ENCODE data around the gene KDM4B.

Gene KDM4B

DNA sequence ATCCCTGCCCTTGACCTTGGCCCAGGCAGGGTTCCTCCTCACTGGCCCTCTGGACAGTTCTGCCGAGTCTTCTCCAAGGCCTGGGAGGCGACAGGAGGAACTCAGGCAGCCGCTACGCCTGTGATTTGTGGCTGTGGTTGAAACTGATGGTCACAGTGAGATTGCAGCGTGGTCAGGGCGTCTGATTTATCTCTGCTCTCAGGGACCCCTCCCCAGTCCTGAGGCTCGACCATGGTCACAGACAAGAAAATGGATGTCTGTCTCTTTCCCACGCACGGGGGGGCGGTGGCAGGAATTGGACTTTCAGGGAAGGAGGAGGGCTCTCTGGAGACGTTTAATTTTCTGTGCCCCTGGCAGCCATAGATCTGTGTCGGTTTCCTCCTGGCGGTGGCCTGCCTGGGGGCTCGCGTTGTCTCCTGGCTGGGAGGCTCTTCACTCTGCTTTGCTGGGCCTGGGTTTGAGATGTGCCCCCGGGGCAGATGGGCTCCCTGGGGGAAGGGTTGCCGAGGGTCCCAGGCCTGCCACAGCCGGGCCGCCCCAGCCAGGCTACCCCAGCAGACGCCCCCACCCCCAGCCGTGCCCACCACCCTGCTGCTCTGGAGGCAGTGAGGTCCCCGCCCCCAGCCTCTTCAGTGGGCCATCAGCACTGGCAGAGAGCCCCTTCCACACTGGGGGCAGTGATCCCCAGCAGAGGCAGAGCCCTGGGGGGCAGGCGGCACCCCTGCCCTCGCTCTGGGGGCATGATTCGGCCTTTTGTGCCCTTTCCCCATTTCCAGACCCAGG, 167.4 kb downstream of the KDM4B start:
- in situ Hi-C loops (cut with HindIII; ENCODE audit: low sequenced_read_pairs): no loop called here
- TF ChIP-seq, protein P1, sequence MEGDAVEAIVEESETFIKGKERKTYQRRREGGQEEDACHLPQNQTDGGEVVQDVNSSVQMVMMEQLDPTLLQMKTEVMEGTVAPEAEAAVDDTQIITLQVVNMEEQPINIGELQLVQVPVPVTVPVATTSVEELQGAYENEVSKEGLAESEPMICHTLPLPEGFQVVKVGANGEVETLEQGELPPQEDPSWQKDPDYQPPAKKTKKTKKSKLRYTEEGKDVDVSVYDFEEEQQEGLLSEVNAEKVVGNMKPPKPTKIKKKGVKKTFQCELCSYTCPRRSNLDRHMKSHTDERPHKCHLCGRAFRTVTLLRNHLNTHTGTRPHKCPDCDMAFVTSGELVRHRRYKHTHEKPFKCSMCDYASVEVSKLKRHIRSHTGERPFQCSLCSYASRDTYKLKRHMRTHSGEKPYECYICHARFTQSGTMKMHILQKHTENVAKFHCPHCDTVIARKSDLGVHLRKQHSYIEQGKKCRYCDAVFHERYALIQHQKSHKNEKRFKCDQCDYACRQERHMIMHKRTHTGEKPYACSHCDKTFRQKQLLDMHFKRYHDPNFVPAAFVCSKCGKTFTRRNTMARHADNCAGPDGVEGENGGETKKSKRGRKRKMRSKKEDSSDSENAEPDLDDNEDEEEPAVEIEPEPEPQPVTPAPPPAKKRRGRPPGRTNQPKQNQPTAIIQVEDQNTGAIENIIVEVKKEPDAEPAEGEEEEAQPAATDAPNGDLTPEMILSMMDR (IDR thresholded peaks at IDR 0.05; ENCODE audit: low read depth, low read length): no peak
- H3K4me3 ChIP-seq (ENCODE audit: low read depth, low read length): no peak overlapping the region
- DNase-seq (ENCODE audit: low read depth, low spot score): no peak

DNA sequence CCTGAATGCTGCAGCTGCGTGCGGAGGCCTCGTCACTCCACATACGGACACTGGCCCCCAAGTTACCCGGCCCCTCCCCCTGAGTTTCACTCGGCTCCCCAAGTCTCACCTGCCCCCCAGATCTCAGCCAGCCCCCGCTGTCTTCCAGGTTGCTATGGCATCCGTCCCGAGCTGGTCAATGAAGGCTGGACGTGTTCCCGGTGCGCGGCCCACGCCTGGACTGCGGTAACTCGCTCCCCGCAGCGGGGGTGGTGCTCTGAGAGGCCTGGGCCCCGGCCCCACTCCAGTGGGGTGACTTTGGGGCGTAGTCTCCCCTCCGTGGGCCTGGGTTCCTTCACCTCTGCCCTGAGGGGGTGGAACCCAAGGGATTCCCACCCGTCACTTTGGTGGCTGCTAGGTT, 168.2 kb downstream of the KDM4B start:
- in situ Hi-C loops (cut with HindIII; ENCODE audit: low sequenced_read_pairs): no loop called here
- TF ChIP-seq, protein P1 (IDR thresholded peaks at IDR 0.05; ENCODE audit: low read depth, low read length): no peak

DNA sequence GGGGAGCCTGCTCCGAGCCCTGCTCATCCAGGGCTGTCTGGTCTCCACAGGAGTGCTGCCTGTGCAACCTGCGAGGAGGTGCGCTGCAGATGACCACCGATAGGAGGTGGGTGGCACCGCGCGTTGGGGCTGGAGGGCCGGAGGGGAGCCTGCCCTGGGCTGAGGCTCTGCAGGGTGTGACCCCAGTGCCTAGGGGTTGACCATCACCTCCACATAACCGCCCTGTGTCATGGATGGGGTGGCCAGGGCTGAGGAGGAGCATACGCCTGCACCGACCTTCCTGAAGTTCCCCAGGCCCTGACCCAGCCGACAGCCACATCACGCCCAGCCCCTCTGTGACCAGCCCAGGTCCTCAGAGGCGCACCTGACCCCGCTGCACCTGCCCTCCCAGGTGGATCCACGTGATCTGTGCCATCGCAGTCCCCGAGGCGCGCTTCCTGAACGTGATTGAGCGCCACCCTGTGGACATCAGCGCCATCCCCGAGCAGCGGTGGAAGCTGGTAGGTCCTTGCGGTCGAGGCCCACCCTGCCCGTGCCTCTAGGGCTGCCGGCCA, 168.7 kb downstream of the KDM4B start:
- in situ Hi-C loops (cut with HindIII; ENCODE audit: low sequenced_read_pairs): no loop called here
- no peak overlapping the region for H3K4me3 ChIP-seq (ENCODE audit: low read depth, low read length)
- TF ChIP-seq, protein P1 (IDR thresholded peaks at IDR 0.05; ENCODE audit: low read depth, low read length): peak; percentile 39
- no peak for DNase-seq (ENCODE audit: low read depth, low spot score)

More for the DNA sequence above, 168.2 kb downstream of the KDM4B start:
- DNase-seq (ENCODE audit: low read depth, low spot score): no peak
- H3K4me3 ChIP-seq (ENCODE audit: low read depth, low read length): no peak overlapping the region

DNA sequence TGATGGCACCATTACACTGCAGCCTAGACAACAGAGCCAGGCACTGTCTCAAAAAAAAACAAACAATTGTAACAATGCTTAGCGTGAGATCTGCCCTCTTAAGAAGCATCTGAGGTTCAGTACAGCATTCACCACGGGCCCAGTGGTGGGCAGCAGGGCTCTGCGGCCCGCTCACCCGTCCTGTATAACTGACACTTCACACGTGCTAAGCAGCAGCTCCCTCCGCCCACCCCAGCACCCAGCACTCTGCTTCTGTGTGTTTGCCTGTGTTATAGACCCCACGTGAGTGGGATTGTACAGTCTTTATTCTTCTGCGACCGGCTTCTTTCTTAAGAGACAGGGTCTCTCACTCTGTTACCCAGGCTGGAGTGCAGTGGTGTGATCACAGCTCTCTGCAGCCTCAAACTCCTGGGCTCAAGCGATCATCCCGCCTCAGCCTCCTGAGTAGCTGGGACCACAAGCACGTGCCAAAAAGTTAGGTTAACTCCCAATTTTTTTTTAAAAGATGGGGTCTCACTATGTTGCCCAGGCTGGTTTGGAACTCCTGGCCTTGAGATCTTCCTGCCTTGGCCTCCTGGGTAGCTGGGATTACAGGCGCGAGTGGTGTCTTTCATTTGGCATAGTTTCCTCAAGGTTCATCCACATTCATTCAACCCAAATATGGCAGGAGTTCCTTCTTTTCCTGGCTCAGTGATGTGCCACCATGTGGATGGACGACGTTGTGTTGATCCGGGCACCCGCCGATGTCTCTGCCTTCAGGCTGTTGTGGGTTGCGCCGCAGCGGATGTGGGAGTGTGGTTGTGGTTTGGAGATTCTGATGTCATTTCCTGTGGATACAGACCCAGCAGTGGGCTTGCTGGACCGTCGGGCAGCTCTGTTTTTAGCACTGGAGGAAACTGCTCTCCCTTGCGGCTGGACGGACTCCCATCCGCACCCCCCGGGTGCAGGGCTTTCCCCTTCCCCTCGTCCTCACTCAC, 170.0 kb downstream of the KDM4B start:
- in situ Hi-C loops (cut with HindIII; ENCODE audit: low sequenced_read_pairs): no loop called here
- DNase-seq (ENCODE audit: low read depth, low spot score): peak; percentile 87
- TF ChIP-seq, protein P1 (IDR thresholded peaks at IDR 0.05; ENCODE audit: low read depth, low read length): no peak
- no peak overlapping the region for H3K4me3 ChIP-seq (ENCODE audit: low read depth, low read length)

DNA sequence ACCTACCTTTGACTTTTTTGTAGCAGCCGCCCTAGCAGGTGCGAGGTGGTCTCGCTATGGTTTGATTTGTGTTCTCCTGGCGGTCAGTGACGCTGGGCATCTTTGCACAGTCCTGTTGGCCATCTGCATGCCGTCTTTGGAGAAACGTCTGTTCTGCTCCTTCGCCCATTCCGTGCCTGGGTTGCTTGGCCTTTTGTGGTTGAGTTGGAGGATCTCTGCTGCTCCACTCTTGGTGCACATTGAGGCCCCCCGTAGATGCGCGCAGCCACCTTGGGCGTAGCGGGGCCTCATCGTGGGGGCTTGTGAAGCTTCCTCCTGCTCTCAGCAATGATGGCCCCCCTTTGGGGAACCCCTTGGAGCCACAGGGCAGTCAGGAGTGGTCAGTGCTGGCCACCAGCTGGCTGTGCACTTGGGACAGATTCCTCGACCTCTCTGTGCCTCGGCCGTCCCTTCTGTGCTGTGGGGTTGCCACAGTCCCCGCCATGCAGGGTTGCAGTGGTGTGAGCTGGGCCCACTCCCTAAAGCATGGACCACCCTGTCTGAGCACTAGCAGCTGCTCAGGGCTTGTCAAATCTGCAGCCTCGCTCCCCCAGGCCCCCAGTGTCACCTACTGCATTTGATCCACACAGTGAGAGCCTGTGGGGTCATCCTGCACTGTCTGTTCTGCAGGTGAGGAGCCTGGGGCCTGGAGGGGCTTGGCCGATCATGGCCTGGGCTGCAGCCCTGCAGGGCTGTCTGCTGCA, 170.8 kb downstream of the KDM4B start:
- no peak for DNase-seq (ENCODE audit: low read depth, low spot score)
- TF ChIP-seq, protein P1 (IDR thresholded peaks at IDR 0.05; ENCODE audit: low read depth, low read length): no peak
- in situ Hi-C loops (cut with HindIII; ENCODE audit: low sequenced_read_pairs): no loop called here
- no peak overlapping the region for H3K4me3 ChIP-seq (ENCODE audit: low read depth, low read length)
